ENCODE data around the gene CDC42EP4. TPM values are rescaled to one million over a fixed set of nuclear protein-coding genes. Genes with fewer than 3 reads are reported as not detected.

CDC42EP4 gene
- total RNA-seq, 1 experiment from 2014 or later, result 16.6 TPM

DNA sequence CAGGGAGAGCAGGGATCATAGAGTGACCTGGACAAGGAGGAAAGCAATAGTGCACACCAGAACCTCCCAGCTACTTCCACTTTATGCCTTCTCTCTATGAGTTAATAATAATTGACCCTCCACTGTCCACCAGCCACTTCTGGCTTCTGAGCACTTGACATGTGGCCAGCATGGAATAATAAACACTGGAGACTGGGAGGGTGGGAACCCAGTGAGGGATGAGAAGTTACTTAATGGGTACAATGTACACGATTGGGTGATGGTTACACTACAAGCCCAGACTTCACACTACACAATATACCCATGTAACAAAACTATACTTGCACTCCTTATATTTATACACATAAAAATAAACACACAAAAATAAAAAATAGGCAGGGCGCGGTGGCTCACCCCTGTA lies 11.4 kb downstream of the CDC42EP4 start:
- DNase-seq (ENCODE audit: low read depth), result no peak

DNA sequence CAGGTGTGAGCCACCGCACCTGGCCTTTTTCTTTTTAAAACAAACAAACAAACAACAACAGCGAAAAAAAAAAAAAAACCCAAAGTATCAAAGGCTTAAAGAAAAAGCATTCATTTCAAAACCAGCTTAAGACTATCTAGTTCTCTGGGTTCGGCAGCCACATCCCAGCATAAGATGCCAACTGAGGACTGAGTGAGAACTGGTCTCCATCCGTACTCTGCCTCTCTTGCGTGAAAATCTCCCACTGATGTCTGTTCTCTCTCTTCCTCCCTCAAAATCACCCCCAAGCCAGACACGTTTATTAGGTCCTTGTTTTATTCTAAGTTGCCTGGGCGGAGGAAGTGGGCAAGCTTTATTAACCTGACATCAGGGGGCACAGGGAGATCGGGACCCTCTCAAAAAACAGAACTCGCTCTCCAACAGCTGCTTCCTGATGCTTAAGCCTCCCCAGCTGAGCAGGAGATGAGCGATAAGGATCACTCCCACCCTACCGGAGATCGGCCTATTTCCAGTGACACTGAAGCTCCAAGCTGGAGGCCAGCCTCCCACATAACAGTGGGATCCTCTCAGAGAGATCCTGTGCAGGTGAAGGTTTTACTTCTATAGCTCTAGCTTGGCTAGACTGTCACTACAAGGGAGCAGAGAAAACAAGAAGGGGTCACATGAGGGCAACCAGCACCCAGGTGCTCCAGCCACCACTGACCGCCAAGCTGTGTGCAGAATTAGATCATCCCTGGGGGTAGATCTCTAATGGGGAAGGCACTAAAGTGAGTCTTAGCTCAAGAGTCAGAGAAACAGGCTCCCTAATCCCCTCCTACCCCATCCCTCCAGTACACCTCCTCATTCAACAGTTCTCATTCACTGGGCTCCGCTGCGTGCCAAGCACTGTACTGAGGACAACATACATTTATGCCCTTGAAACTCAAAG lies 13.6 kb downstream of the CDC42EP4 start:
- DNase-seq (ENCODE audit: low read depth), result no peak

DNA sequence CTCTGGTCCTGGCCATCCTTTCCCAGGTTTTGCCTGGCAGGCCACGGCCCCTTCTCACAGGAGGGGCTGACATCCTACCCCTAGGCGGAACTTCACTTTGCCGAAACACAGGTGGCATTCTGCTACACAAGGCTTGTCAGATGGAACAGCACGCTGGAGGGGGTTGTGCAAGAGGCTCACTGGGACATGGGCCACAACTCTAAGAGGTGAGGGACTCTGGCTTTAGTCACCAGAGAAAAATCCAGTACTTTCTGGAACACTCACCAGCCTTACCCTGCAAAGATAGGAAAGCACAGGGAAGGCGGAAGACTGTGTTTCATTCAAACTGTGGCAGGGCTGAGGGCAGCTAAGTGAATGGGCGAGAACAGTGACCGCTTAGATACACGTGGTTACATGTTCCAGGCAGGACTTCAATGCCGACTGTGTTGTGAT lies 18.3 kb downstream of the CDC42EP4 start:
- peak; percentile 82 for DNase-seq (ENCODE audit: low read depth)

DNA sequence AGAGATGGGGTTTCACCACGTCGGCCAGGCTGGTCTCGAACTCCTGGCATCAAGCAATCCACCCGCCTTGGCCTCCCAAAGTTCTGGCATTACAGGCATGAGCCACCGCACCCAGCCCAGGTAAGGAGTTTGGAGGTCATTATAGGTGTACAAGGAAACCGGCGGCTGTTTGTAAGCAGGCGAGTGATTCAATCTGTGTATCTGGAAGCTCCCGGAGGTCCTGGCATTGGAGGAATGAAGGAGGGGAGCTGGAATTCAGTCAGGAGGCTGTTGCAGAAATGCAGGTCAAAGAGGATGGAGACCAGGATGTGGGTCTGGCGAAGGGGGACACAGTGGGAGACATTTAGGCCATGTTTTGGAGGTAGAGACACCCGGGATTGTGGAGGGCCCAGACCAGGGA lies 18.8 kb downstream of the CDC42EP4 start:
- DNase-seq (ENCODE audit: low read depth), result no peak

DNA sequence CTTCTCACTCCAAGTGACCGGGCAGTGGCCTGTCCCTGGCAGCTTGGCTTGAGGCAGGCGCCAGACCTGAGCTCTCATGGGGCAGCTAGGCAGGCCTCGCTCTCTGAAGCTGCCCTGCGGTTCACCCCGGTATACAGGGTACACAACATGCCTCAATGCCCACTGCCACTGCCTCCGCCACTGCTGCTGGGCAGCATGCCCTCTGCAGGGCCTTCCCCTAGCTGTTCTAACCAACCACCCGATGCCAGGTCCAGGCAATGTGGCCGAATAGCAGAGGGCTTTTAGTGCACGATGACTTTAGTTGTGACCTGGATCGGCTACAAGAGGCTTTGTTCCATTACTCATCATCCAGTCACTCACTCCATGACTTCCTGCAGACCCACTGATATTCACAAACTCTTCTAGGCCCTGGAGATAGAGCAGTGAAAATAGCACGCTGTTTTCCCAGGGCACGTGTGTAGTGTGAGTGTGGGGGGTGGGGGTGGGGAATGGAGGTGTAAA lies 19.7 kb downstream of the CDC42EP4 start:
- DNase-seq (ENCODE audit: low read depth), result peak; percentile 97

DNA sequence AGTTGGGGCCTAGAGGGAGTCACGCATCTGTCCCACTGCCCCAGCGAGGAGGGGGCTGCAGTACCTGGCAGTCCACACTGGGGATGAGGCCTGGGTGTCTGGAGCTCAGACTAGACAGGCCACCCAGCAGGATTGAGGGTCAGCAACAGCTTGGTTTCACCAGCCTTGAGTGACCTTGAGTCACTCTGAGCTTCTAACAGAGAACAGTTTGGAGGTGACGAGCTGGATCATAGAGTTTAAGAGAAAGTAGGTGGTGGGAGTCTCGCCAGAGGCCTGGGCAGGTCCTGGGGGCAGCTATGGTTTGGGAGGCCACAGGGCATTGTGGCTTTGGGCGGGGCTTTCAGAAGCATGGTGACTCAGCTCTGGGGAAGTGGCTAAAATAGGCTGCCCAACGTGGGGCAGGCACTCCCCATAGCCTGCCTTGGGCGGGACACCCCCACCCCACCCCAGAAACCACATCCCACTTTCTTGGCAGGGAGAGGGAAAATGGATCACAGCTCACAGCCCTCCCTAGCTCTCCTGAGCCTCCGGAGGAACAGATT lies 20.5 kb downstream of the CDC42EP4 start:
- peak; percentile 98 for DNase-seq (ENCODE audit: low read depth)

DNA sequence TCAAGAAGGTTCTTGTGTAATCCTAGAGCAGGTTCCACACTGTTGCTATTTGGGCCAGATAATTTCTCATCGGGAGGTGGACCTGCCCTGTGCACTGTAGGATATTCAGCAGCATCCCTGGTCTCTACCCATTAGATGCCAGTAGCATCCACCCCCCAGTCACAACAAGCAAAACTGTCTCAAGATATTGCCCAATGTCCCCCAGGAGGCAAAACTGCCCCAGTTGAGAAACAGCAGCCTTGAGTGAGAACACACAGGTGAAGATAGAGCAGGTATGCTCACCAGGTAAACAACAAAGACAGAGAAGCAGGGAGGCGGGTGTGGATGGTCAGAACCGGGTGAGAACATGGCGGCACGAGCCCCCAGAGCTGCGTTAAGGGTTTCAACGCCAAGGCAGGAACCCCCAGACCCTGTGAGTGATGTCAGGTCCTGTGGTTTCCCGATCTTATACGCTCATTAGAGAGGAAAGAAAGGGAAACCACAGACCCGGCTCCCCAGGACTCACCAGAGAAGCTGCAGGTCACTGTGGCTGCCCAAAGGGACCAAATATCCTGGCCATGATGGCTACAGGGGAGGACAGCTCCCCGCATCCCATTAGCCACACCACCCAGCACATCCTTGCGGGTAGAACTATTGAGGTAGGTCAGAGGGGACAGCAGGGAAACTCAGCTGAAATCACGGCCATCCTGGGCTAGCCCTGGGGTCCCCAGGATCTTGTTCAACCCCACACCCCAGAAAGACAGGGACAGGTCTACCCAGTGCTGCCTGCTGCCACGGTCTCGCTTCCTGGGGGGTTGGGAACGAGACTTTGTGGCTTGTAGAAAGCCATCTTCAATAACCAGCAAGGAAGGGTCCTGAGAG lies 21.2 kb downstream of the CDC42EP4 start:
- peak; percentile 30 for DNase-seq (ENCODE audit: low read depth)

DNA sequence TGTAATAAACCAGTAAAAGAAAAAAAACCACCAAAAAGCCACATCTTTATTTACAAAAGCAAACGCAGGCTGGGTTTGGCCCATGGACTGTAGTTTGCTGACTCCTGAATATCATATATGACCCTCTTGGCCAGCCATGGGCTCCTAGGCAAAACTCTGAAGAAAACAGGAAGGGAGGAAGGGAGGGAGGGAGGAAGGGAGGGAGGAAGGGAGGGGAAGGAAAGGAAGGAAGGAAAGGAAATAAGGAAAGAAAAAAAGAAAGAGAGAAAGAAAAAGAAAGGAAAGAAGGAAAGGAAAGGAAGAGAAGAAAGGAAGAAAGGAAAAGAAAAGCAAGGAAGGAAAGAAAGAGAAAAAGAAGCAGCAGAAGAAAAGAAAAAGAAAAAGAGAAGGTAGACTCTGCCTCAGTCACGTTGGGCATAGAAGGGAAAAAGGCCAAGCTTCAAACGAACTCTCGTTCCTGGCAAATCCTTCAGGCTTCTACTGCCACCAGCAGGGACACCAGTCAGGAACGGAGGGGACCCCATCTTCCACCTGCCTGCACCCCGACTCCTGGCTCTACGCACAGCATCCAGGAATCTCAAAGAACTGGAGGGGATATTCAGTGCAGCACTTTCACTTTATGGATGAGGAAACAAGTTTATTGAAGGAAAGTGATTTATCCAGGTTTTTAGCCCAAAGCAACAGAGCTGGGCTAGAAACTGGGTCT lies 22.1 kb downstream of the CDC42EP4 start:
- no peak for DNase-seq (ENCODE audit: low read depth)

DNA sequence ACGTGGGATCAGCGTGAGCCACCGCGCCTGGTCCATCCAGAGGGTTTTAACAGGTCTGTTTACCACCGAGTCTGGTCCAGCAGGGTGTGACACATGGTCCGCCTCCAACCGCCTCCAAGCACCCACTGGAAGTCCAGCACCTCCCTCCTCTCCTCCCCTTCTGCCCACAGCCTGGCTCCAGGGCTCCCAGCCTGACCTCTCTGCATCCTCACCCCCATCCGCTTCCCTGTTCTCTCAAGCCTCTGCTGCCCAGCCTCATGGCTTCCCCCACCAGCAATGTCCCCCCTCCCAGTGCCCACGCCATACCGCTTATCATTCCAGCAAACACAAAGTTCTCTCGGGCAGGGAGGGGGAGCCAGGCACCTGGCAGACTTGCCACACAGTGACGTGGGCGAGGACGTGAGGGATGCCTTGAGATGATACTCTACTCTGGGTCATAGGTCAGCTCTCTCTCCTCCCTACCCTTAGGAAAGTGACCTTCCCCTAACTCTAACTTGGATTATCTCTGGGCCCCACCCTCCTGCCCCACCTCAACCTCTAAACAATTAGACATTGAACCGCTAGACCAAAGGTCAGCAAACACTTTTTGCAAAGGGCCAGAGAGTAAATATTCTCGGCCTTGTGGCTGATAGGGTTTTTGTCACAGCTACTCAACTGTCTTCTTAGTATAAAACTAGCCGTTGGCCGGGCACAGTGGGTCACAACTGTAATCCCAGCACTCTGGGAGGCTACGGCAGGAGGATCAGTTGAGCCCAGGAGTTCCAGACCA lies 23.1 kb downstream of the CDC42EP4 start:
- DNase-seq (ENCODE audit: low read depth), result peak; percentile 25

DNA sequence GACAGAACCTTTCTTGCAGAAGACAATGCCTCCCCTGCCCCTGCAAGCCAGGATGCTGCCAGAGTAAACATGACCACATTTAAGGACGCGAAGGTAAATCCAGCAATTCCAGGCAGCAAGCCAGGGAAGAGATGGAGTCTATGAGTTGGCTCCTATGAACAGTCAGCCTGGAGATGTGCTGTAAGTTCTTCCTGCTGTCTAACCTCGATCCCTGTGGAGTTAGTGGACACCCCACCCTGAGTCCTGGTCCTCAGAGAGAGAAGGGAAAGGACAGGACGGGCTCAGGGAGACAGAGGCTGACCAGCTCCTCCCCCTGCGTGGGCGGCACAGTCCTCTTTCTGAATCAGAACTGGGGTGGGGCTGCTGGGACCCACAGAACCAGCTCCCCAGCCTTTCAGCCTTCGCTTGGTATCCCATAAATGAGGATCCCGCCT lies 24.9 kb downstream of the CDC42EP4 start:
- DNase-seq (ENCODE audit: low read depth), result no peak

DNA sequence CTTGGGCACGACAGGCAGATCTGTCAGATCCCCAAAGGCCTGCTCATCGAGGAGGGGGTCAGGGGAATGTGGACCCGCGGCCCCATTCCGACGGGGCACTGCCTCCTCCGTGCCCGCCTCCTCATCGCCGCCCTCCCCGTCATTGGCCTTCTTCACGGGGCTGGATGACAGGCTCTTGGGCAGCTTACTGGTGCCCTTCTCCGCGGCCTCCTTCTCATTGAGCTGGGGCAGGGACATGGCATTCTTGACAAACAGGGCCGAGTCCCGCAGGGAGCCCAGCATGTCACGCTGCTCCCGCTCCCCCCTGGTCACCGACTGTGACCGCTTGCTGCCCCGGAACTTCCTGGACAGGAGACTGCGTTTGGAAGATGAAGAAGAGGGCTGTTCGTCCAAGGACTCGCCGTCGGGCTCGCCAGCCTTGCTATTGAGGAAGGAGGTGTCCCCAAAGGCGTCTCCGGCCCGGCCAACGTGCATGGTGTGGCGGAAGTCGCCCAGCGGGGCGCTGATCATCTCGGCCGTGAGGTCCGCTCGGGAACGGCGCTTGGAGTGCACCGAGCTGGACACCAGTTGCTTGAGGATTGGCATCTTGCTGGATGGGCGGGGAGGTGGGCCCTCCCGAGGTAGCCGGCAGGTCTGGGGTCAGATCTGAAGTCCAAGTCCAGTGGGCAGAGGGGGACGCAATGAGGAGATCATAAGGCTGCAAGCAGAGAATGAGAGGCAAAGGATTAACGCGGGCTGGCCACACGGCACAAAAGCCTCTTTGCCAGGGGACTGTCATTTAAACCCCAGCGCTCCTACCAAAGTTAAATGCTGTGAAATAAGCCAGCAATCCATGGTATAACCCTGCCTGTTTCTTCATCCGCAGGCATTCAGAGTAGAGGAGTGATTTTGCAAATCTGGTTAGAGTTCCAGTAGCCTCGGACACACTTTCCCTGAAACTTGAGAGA lies 25.6 kb downstream of the CDC42EP4 start:
- DNase-seq (ENCODE audit: low read depth), result no peak

DNA sequence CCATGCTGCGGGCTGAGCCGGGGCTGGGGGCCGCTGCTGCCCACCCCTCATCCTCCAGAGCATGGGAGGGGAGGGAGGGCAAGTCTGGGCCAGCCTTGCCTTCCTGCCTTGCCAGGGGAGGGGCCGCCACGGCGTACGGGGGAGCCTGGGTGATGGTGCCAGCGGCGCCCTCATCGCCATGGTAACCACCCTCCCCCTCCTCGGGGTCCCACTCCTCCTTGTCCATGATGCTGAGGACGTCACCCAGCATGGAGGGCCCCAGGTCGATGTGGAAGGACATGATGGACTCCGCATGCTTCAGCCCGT lies 26.2 kb downstream of the CDC42EP4 start:
- DNase-seq (ENCODE audit: low read depth), result no peak

DNA sequence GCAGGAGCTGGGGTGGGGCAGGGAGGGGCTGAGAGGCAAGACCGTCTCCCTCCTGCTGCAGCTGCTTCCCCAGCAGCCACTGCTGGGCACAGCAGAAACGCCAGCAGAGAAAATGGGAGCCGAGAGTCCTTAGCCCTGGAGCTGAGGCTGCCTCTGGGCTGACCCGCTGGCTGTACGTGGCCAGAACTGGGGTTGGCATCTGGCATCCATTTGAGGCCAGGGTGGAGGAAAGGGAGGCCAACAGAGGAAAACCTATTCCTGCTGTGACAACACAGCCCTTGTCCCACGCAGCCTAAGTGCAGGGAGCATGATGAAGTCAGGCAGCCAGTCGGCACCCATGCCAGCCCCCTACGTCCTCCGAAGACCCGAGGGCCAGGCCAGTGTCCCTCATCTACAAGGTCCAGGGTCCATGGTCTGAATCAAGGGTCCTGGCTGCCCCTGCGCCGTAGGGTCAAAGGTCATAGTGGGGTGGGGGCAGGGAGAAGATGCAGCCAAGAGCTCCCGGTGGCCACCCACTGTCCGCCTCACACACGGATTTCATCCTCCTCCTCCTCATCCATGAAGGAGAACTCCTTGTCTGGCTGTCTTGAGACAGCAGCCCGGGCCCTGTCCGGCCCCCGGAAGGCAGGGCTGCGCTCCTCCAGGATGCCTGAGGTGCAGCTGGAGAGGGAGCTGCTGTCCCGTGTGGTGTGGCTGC lies 26.7 kb downstream of the CDC42EP4 start:
- DNase-seq (ENCODE audit: low read depth), result no peak

DNA sequence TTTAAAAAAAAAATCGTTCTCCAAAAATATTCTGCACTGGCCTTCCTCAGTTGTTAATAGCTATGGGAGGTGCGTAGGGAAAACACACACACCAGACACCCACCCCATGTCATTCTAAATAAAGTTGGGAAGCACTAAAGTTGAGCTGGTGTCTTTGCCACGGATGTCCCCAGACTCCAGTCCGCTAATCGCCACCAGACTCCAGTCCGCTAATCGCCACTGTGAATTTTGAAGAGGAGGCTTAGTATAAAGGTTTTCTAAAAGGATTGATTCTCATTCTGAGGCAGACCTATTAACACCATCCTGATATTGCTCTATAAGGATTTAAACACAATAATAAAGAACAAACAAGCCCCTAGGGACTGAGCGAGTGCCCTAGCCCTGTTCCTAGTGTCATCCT lies 27.4 kb downstream of the CDC42EP4 start:
- no peak for DNase-seq (ENCODE audit: low read depth)

DNA sequence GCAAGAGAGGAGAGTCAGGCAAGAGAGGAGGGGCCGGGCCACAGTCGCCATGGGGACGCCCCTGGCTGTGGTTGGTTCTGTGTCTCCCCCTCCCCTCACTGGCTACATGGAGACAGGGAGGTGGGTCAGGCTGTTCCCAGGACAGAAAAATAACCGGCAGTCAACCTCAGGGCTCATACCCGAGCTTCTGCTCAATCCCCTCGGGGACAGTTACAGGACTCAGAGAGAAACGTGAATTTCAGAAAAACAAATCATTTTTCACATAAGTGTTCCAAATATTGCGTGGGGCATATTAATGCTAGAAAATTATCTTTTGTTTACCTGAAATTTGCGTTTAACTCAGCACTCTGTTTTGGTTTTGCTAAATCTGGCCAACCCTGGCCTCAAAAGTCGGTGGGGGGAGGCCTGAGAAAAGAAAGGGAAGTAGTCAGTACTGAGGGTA lies 27.9 kb downstream of the CDC42EP4 start:
- no peak for DNase-seq (ENCODE audit: low read depth)

DNA sequence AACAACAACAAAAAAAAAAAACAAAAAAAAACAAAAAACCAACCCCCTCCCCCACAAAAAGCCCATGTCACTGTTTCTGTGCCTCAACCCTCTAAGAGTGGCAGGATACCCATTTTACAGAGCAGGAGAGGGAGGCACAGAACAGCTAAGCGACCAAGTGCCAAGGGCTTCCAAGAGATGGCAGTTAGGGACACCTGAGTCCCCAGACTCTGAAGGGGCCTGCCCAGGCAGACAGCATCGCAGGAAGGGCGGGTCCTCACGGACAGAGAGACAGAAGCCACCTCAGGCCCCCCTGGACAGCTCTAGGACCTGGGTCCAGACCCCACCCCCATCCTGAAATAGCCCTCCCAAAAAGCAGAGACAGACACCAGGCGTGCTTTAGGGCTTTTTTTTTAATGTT lies 28.6 kb downstream of the CDC42EP4 start:
- no peak for DNase-seq (ENCODE audit: low read depth)

DNA sequence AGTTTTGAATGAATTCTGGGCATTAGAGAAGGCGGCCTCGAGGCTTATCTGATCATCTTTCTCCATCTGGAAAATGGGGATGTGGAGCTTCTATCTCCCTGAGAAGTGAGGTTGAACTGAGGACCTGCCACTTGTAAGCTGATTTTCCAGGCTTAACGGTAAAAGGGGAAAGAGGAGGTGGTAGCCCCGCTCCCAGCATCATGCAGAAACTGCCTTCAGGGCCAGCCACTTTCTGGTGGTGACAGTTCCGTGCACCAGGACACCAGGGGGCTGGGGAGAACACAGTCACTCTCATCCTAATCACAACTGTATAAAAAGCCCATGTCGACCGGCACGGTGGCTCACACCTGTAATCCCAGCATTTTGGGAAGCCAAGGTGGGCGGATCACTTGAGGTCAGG lies 29.2 kb downstream of the CDC42EP4 start:
- no peak for DNase-seq (ENCODE audit: low read depth)

DNA sequence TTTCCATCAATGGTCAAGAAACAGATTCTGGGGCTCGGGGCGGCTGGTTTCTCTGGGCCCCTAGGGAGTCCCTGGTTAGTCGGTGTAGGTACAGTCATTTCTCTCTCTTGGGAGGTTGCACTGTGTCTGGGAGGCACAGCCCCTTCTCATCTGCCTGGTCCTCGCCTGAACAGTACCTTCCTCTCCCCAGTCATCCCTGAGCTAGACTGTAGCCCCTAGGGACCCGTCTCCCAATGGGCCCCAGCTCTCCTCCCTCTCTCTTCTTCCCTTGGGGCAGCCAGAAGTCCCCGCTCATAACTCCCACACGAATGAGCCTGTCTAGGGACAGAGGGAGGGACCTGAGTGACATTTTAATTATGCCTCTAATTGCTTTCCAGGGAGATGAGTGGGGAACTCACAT lies 29.9 kb downstream of the CDC42EP4 start:
- no peak for DNase-seq (ENCODE audit: low read depth)

DNA sequence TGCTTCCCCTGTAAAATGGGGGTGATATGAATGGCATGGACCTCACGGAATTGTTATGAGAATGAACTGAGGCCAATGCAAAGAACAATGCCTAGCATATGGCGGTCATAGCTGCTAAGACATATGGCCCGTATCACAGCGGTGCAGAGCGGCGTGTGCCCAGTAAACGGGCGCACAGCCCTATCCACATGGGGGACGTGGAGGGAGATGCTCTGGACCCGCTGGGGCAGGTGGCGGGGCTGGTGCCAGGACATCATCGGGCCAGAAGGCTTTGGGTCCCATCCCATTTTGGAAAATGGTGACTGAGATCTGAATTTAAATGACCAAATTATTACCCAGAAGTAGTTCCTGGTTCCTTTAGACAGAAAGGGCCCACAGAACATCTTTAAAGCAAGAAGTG lies 31.6 kb downstream of the CDC42EP4 start:
- no peak for DNase-seq (ENCODE audit: low read depth)

Data from M059J (cell line).